ENCODE data around the gene MSLN. TPM values are rescaled to one million over a fixed set of nuclear protein-coding genes. Genes with fewer than 3 reads are reported as not detected.
"Not testable (repeated sequence)": the region's sequence is repeated elsewhere in the genome, so short reads cannot be mapped to it uniquely, and the experiment has no call there.

The MSLN gene
- total RNA-seq, 6 experiments from 2014 or later, result 0.25 TPM; not detected in 5

GRCh38 chr16:774086-775001, 13.8 kb downstream of the MSLN start:
- Histone ChIP-seq H3K27ac (no peak overlapping the region), H3K4me1 (no peaks in the 10 kb centered on the region), H3K9me3 (no peaks in the 10 kb centered on the region), H3K36me3 (no peaks in the 10 kb centered on the region), H3K4me3 (no peak overlapping the region), H3K27me3 (no peaks in the 10 kb centered on the region)
- intact Hi-C loops (cut with DNase I), result no loop called here
- no peak for TF ChIP-seq CTCF (IDR thresholded peaks at IDR 0.05)
- TF ChIP-seq POLR2A (IDR thresholded peaks at IDR 0.05), result no peak
- DNase-seq, result no peak
- ATAC-seq, result no peak
- WGBS (ENCODE audit: insufficient coverage, low coverage, low lambda C conversion rate, missing lambda C conversion rate), result 47% methylated on average over 7 of the region's 46 CpGs

- Histone ChIP-seq H3K4me1 (no peaks in the 10 kb centered on the region), H3K27me3 (no peaks in the 10 kb centered on the region), H3K36me3 (no peaks in the 10 kb centered on the region), H3K27ac (no peak overlapping the region), H3K9me3 (no peaks in the 10 kb centered on the region), H3K4me3 (no peak overlapping the region)
- DNase-seq (no peak), ATAC-seq (no peak)
- TF ChIP-seq POLR2A (IDR thresholded peaks at IDR 0.05) (no peak), CTCF (IDR thresholded peaks at IDR 0.05) (no peak)
- WGBS (ENCODE audit: insufficient coverage, low coverage, low lambda C conversion rate, missing lambda C conversion rate), result 77% methylated on average over 3 of the region's 36 CpGs
- intact Hi-C loops (cut with DNase I), result no loop called here
Measured at GRCh38 chr16:775236-775796, 14.8 kb downstream of the MSLN start.

GRCh38 chr16:776298-776697, 15.8 kb downstream of the MSLN start:
- H3K9me3 ChIP-seq; H3K27ac ChIP-seq; intact Hi-C loops (cut with DNase I); DNase-seq; H3K4me3 ChIP-seq; H3K27me3 ChIP-seq; H3K4me1 ChIP-seq; ATAC-seq; H3K36me3 ChIP-seq: not testable (repeated sequence)
- 82% methylated on average over 2 of the region's 10 CpGs for WGBS (ENCODE audit: insufficient coverage, low coverage, low lambda C conversion rate, missing lambda C conversion rate)

GRCh38 chr16:776824-777223, 16.3 kb downstream of the MSLN start:
- H3K9me3 ChIP-seq, result no peaks in the 10 kb centered on the region
- no peak for DNase-seq
- H3K4me1 ChIP-seq, result no peaks in the 10 kb centered on the region
- no peaks in the 10 kb centered on the region for H3K27me3 ChIP-seq
- no peak overlapping the region for H3K27ac ChIP-seq
- TF ChIP-seq POLR2A (IDR thresholded peaks at IDR 0.05) (no peak), CTCF (IDR thresholded peaks at IDR 0.05) (no peak)
- ATAC-seq, result no peak
- intact Hi-C loops (cut with DNase I), result no loop called here
- WGBS (ENCODE audit: insufficient coverage, low coverage, low lambda C conversion rate, missing lambda C conversion rate), result 81% methylated on average over 9 of the region's 9 CpGs
- H3K4me3 ChIP-seq, result no peak overlapping the region
- H3K36me3 ChIP-seq, result no peaks in the 10 kb centered on the region

- Histone ChIP-seq H3K27me3 (no peaks in the 10 kb centered on the region), H3K4me1 (no peaks in the 10 kb centered on the region), H3K36me3 (no peaks in the 10 kb centered on the region), H3K9me3 (no peaks in the 10 kb centered on the region), H3K27ac (no peak overlapping the region), H3K4me3 (no peak overlapping the region)
- ATAC-seq, result no peak
- TF ChIP-seq POLR2A (IDR thresholded peaks at IDR 0.05) (no peak), CTCF (IDR thresholded peaks at IDR 0.05) (no peak)
- no peak for DNase-seq
- WGBS (ENCODE audit: insufficient coverage, low coverage, low lambda C conversion rate, missing lambda C conversion rate), result 21% methylated on average over 12 of the region's 16 CpGs
- intact Hi-C loops (cut with DNase I), result no loop called here
Measured at GRCh38 chr16:777826-778225, 17.3 kb downstream of the MSLN start.
